ENCODE measurements around the gene FXN. TPM values are rescaled to one million over a fixed set of nuclear protein-coding genes. Genes with fewer than 3 reads are reported as not detected.

The FXN gene
- total RNA-seq, 1 donor from 2014 or later = 43.4 TPM

DNA sequence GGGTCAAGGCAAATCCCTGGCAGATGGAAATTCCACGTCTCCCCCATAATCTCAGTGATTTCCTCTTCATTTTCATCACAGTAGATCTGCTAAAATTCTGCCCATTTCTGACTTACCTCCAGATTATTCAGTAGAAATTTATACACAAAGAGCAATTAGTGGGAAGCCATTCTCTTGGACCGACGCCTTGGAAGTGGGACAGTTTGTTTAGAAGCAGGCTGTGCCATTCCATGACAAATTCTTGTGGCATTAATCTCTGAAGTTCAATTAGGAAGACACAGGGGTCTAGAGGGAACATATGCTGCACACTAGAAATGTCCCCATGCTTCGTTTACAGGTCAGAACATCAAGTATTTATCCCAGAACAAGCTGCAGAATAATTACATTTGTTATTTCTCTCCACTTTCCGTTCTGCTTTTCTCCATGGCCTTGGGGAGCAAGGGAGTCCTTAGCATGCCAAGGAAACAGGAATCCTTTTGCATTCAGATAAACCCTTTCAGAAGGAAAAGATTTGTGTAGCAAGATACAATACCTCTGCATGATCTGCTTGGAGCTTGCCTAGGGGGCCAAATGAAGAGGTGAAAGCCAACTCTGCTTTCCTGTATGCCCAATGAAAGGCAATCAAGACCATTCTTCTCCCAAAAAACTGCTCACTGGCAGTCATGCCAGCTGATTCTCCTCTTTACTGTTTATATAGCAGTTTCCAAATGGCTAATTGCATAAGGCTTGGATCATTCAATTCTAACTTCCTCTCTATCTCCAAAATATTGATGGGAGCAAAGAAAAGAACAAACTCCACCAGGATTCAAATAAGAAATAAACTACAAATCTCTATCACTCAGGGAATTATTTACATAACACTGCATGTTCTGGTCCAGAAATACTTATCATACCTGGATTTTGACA is 19.1 kb upstream of the FXN start:
- TF ChIP-seq, protein P1, sequence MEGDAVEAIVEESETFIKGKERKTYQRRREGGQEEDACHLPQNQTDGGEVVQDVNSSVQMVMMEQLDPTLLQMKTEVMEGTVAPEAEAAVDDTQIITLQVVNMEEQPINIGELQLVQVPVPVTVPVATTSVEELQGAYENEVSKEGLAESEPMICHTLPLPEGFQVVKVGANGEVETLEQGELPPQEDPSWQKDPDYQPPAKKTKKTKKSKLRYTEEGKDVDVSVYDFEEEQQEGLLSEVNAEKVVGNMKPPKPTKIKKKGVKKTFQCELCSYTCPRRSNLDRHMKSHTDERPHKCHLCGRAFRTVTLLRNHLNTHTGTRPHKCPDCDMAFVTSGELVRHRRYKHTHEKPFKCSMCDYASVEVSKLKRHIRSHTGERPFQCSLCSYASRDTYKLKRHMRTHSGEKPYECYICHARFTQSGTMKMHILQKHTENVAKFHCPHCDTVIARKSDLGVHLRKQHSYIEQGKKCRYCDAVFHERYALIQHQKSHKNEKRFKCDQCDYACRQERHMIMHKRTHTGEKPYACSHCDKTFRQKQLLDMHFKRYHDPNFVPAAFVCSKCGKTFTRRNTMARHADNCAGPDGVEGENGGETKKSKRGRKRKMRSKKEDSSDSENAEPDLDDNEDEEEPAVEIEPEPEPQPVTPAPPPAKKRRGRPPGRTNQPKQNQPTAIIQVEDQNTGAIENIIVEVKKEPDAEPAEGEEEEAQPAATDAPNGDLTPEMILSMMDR (IDR thresholded peaks at IDR 0.05; ENCODE audit: borderline replicate concordance) = no peak
- H3K36me3 ChIP-seq = no peaks in the 10 kb centered on the region
- H3K4me1 ChIP-seq = peaks cover 8% of the 10 kb centered on the region
- H3K27ac ChIP-seq (replicated peaks) = no peak overlapping the region
- DNase-seq = no peak
- intact Hi-C loops (cut with micrococcal nuclease) = no loop called here
- no peaks in the 10 kb centered on the region for H3K9me3 ChIP-seq (replicated peaks)
- H3K27me3 ChIP-seq (ENCODE audit: low read depth) = no peaks in the 10 kb centered on the region
- no peak overlapping the region for H3K4me3 ChIP-seq

DNA sequence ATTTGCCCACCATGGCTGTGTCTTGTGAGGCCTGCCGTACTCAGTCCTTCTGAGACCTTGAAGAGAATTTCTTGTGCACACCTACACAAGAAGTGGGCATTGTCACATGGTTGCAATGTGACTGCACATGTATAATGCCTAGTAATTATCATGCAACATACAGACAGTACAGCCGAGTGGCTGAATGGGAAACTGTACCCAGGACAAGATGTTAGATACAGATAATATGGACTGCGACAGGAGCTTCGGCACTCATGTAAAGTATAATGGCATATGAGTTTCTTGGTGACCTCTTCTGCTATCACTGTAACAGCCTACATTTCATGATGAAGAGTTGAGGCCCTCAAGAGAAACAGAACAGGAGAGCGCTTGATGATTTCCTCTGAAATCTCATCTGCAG is 16.8 kb upstream of the FXN start:
- intact Hi-C loops (cut with micrococcal nuclease) = no loop called here
- Histone ChIP-seq H3K4me3 (no peak overlapping the region), H3K27ac (replicated peaks) (no peak overlapping the region), H3K36me3 (no peaks in the 10 kb centered on the region), H3K27me3 (ENCODE audit: low read depth) (no peaks in the 10 kb centered on the region), H3K9me3 (replicated peaks) (no peaks in the 10 kb centered on the region), H3K4me1 (peaks cover 8% of the 10 kb centered on the region)
- TF ChIP-seq, protein P1 (IDR thresholded peaks at IDR 0.05; ENCODE audit: borderline replicate concordance) = no peak
- no peak for DNase-seq

DNA sequence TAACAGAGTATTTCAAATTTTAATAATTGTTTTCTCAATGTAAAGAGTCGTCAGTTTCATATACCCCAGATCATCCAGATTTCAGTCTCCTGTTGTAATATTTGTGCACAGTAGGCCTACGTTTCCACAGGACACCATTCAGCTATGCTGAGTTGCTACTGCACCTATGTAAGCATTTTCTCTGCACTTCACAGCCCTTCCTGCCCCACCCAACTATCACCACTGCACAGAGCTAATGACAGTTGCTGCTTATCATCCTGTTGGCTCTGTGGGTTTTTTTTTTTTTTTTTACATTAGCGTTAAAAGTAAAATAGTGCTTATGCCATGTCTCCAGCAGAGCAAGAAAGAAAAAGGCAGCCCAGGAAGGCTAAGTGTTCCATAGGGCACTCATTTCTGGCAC is 15.7 kb upstream of the FXN start:
- TF ChIP-seq, protein P1 (IDR thresholded peaks at IDR 0.05; ENCODE audit: borderline replicate concordance) = no peak
- Histone ChIP-seq H3K27me3 (ENCODE audit: low read depth) (no peaks in the 10 kb centered on the region), H3K27ac (replicated peaks) (no peak overlapping the region), H3K4me1 (peaks cover 8% of the 10 kb centered on the region), H3K36me3 (no peaks in the 10 kb centered on the region), H3K9me3 (replicated peaks) (no peaks in the 10 kb centered on the region), H3K4me3 (no peak overlapping the region)
- DNase-seq = no peak
- intact Hi-C loops (cut with micrococcal nuclease) = no loop called here

DNA sequence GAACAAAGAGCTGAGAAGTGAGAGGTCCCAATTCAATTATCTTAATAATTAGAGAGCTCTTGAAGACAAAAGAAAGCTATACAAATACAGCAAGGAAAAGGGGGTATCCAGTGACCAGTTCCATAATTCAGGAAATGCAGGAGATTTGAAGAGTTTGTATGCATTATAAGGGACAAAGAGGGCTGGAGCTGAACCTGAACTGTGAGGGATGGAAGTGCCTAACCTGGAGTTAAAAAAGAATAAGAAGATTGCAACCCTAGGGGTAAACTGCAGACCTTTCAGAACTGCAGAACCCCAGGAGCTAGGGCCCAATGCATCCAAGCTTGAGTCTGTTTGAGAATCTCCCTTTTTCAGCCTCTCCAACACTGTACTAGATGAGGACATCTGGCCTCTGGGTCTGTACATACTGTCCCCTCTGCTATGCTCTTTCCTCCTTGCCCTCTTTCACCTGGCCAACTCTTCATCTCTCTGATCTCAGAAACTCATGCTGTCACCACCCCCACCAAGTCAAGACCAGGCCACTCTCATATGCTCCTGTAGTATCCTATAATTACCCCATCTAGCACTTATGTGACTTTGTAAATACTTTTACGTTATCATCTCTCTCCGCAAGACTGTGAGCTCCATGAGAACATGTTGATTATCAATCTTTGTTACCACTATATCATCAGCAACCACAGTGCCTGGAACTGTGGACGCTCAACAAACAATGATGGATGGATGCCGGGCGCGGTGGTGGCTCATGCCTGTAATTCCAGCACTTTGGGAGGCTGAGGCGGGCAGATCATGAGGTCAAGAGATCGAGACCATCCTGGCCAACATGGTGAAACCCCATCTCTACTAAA is 15.0 kb upstream of the FXN start:
- no peak for DNase-seq
- no peaks in the 10 kb centered on the region for H3K27me3 ChIP-seq (ENCODE audit: low read depth)
- H3K4me1 ChIP-seq = peaks cover 8% of the 10 kb centered on the region
- no peak overlapping the region for H3K4me3 ChIP-seq
- H3K9me3 ChIP-seq (replicated peaks) = no peaks in the 10 kb centered on the region
- no peak overlapping the region for H3K27ac ChIP-seq (replicated peaks)
- H3K36me3 ChIP-seq = no peaks in the 10 kb centered on the region
- TF ChIP-seq, protein P1 (IDR thresholded peaks at IDR 0.05; ENCODE audit: borderline replicate concordance) = no peak
- intact Hi-C loops (cut with micrococcal nuclease) = no loop called here

DNA sequence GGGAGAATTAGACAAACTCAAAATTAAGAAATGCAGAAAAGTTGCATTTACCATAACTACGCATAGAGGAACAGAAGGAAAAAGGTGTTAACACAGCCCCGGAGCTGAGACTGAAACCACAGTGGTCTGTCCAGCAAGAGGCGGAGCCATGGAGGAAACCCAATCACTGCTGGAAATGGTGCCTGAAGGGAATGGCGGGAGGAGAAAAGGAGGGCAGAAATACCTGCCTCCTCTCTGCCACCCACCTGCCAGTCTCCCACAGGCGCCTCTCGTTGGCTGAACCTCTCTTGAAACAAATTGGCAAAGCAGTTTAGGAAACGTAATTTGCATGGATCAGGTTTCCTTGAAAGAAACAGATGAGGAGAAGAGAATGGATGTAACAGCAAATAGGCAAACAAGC is 11.9 kb upstream of the FXN start:
- Histone ChIP-seq H3K27me3 (ENCODE audit: low read depth) (no peaks in the 10 kb centered on the region), H3K4me1 (peaks cover 5% of the 10 kb centered on the region), H3K27ac (replicated peaks) (no peak overlapping the region), H3K9me3 (replicated peaks) (no peaks in the 10 kb centered on the region), H3K4me3 (no peak overlapping the region), H3K36me3 (no peaks in the 10 kb centered on the region)
- TF ChIP-seq, protein P1 (IDR thresholded peaks at IDR 0.05; ENCODE audit: borderline replicate concordance) = no peak
- DNase-seq = no peak
- intact Hi-C loops (cut with micrococcal nuclease) = no loop called here
